Endothelial cell of umbilical vein (primary cell): ENCODE results near the gene CCN6. TPM values are rescaled to one million over a fixed set of nuclear protein-coding genes. Genes with fewer than 3 reads are reported as not detected.
"Not testable (repeated sequence)": the region's sequence is repeated elsewhere in the genome, so short reads cannot be mapped to it uniquely, and the experiment has no call there.

Experiments
- BruUV-seq: library from RNA; stranded (reverse); fragments of 400-500 nt; replicated peaks from 2 replicates; lab custom pipeline; 2021; lab: Mats Ljungman, UMichigan
- CTCF ChIA-PET: fragments of 300-600, 350-600 bp; sonication (Branson Sonifier 250); formaldehyde crosslinking; loops from one replicate; lab custom pipeline; 2021; ENCODE audit warnings: antibody characterized with exemption, inconsistent platforms; lab: Charles Lee
- POLR2A ChIA-PET: fragments of 300-600, 350-600 bp; sonication (Branson Sonifier 250); formaldehyde crosslinking; loops from one replicate; lab custom pipeline; 2021; ENCODE audit warnings: antibody characterized with exemption, inconsistent platforms; lab: Charles Lee
- DNase-seq: peaks from one replicate; pipeline ENCODE4 v3.0.0-alpha.2; 2011; ENCODE audit warnings: low read depth, low spot score
- FAIRE-seq: peaks from 2 replicates; lab custom pipeline; 2011; peaks lifted over from hg19 to GRCh38; lab: Jason Lieb, UNC
- H2AFZ ChIP-seq: 2 replicates; pipeline ENCODE4 v1.6.0; 2012; ENCODE audit warnings: low read depth, low read length, control low read depth, inconsistent platforms
- H3K27ac ChIP-seq: 2 replicates; pipeline ENCODE4 v1.5.1; 2011; ENCODE audit warnings: low read depth, mild to moderate bottlenecking, control low read depth, low read length, moderate library complexity; ENCODE audit not compliant: insufficient read depth
- H3K27me3 ChIP-seq, 2 experiments: 2 replicates each; pipeline versions ENCODE4 v1.6.0 to v1.6.1; 2011; ENCODE audit warnings: low read length in 2 of 2, mixed read lengths in 1 of 2; ENCODE audit not compliant: control insufficient read depth in 2 of 2, insufficient read depth in 2 of 2
- H3K36me3 ChIP-seq, 2 experiments: 2 replicates in 1 of 2; 3 replicates in 1 of 2; pipeline ENCODE4 v1.5.1; 2011; ENCODE audit warnings: low read length in 2 of 2, mild to moderate bottlenecking in 1 of 2, moderate library complexity in 1 of 2; ENCODE audit not compliant: control insufficient read depth in 2 of 2, insufficient read depth in 2 of 2; ENCODE audit errors: extremely low read depth in 1 of 2
- H3K4me1 ChIP-seq: 3 replicates; pipeline ENCODE4 v1.5.1; 2011; ENCODE audit warnings: mild to moderate bottlenecking, low read length; ENCODE audit not compliant: control insufficient read depth, insufficient read depth; ENCODE audit errors: extremely low read depth
- H3K4me2 ChIP-seq: 2 replicates; pipeline ENCODE4 v1.6.1; 2011; ENCODE audit warnings: low read length, control low read depth, mixed read lengths; ENCODE audit not compliant: insufficient read depth
- H3K4me3 ChIP-seq, 3 experiments: fragments of 200-600 bp in 1 of 3; sonication (generic), shearing (Covaris generic) in 1 of 3; replicated peaks in 1 of 3; 2 replicates each; pipeline ENCODE4 v1.5.1; 2011 to 2016; ENCODE audit warnings: control low read depth in 3 of 3, low read length in 3 of 3, mild to moderate bottlenecking in 2 of 3, inconsistent platforms in 1 of 3, low read depth in 1 of 3, moderate library complexity in 1 of 3; ENCODE audit not compliant: insufficient read depth in 1 of 3
- H3K79me2 ChIP-seq: 2 replicates; pipeline ENCODE4 v1.6.0; 2012; ENCODE audit warnings: low read length, inconsistent platforms; ENCODE audit not compliant: control insufficient read depth, insufficient read depth
- H3K9ac ChIP-seq: replicated peaks from 2 replicates; pipeline ENCODE3; 2011; ENCODE audit warnings: low read length, control low read depth; ENCODE audit not compliant: insufficient read depth; ENCODE audit errors: extremely low read depth
- H3K9me1 ChIP-seq: replicated peaks from 3 replicates; pipeline ENCODE4 v1.6.0; 2011; ENCODE audit warnings: mild to moderate bottlenecking, low read length; ENCODE audit not compliant: control insufficient read depth, insufficient read depth; ENCODE audit errors: extremely low read depth
- H3K9me3 ChIP-seq: replicated peaks from 2 replicates; pipeline ENCODE4 v1.5.1; 2012; ENCODE audit warnings: low read length, inconsistent platforms; ENCODE audit not compliant: control insufficient read depth, insufficient read depth
- H4K20me1 ChIP-seq: replicated peaks from 2 replicates; pipeline ENCODE3; 2011; ENCODE audit warnings: mild to moderate bottlenecking, low read length; ENCODE audit not compliant: control insufficient read depth, insufficient read depth; ENCODE audit errors: extremely low read depth
- CTCF ChIP-seq, 2 donors: IDR thresholded peaks; 1 replicate in 1 of 2; 2 replicates in 1 of 2; pipeline ENCODE4 v1.5.1; 2011; ENCODE audit warnings: low read length in 2 of 2, mild to moderate bottlenecking in 2 of 2, moderate library complexity in 2 of 2, control low read depth in 1 of 2, inconsistent platforms in 1 of 2, low read depth in 1 of 2; ENCODE audit not compliant: insufficient read depth in 1 of 2; ENCODE audit errors: extremely low read depth in 1 of 2
- EZH2 ChIP-seq: IDR thresholded peaks from 2 replicates; pipeline ENCODE4 v1.6.1; 2012; ENCODE audit warnings: borderline replicate concordance, low read depth, mild to moderate bottlenecking, moderate library complexity, low read length, inconsistent platforms; ENCODE audit not compliant: severe bottlenecking
- FOS ChIP-seq: IDR thresholded peaks from 2 replicates; pipeline ENCODE4 v1.6.1; 2011; ENCODE audit warnings: mild to moderate bottlenecking, low read length, moderate library complexity, borderline replicate concordance; ENCODE audit not compliant: insufficient read depth
- GATA2 ChIP-seq: IDR thresholded peaks from 2 replicates; pipeline ENCODE4 v1.7.0; 2011; ENCODE audit warnings: low read depth, mild to moderate bottlenecking, moderate library complexity, mixed read lengths, low read length; ENCODE audit not compliant: insufficient read length, insufficient read depth
- JUN ChIP-seq: IDR thresholded peaks from 2 replicates; pipeline ENCODE4 v1.6.1; 2011; ENCODE audit warnings: borderline replicate concordance, low read depth; ENCODE audit not compliant: insufficient read length, insufficient read depth
- MAX ChIP-seq: IDR thresholded peaks from 2 replicates; pipeline ENCODE4 v1.6.1; 2011; ENCODE audit not compliant: insufficient read depth, insufficient read length
- MYC ChIP-seq: IDR thresholded peaks from one replicate; pipeline ENCODE4 v1.6.1; 2011; ENCODE audit warnings: mild to moderate bottlenecking, low read depth, low read length
- POLR2A ChIP-seq: IDR thresholded peaks from 2 replicates; pipeline ENCODE4 v1.6.1; 2012; ENCODE audit warnings: low read depth, mild to moderate bottlenecking, control low read depth, low read length
- POLR2AphosphoS5 ChIP-seq: IDR thresholded peaks from 2 replicates; pipeline ENCODE4 v1.6.1; 2012; ENCODE audit warnings: low read depth, mild to moderate bottlenecking, control low read depth, low read length, moderate library complexity; ENCODE audit not compliant: insufficient read depth
- dilution Hi-C: fragments of 300-500 bp; cut with MboI; formaldehyde crosslinking; loops from one replicate; pipeline ENCODE4 v1.15.0; 2019; ENCODE audit warnings: low sequenced_read_pairs; ENCODE audit not compliant: extremely low pct_ligation_motif_present
- intact Hi-C: fragments of 100-400 bp; cut with micrococcal nuclease; formaldehyde crosslinking; loops from one replicate; pipeline ENCODE4 v1.10.0; 2022
- polyA plus RNA-seq, 4 experiments: library from polyadenylated mRNA; depleted of rRNA in 3 of 4; stranded (reverse) in 3 of 4; unstranded in 1 of 4; fragments of >200 nt; gene quantifications; 2 replicates each; pipeline versions ENCODE4 v1.2.1 to v1.2.3, GENCODE V29; 2011 to 2012; ENCODE audit warnings: missing spikeins in 1 of 4
- total RNA-seq: library from RNA; stranded (reverse); gene quantifications from 2 replicates; pipeline ENCODE4 v1.2.3, GENCODE V29; 2021

CCN6 gene
- total and polyA plus RNA-seq, 2 donors (not counting 3 experiments of a cell fraction or from before 2014, with no cell fraction given), result not detected

GRCh38 chr6:112044856-112045255, 9.0 kb upstream of the CCN6 start:
- Histone ChIP-seq H3K9ac (no peak overlapping the region), H3K9me3 (no peaks in the 10 kb centered on the region), H3K27ac (no peak overlapping the region), H3K79me2 (no peaks in the 10 kb centered on the region), H3K4me3 (no peak overlapping the region), H3K9me1 (no peaks in the 10 kb centered on the region), H3K4me2 (no peak overlapping the region), H2AFZ (no peak overlapping the region), H3K36me3 (no peaks in the 10 kb centered on the region), H3K4me1 (peaks cover 25% of the 10 kb centered on the region), H3K27me3 (no peaks in the 10 kb centered on the region), H4K20me1 (no peaks in the 10 kb centered on the region)
- intact Hi-C loops, result loop anchor here (5.0 to 10.0 kb wide), 3 partner anchors 243 to 680 kb away; no protein-coding TSS in a partner anchor
- TF ChIP-seq GATA2, result no peak
- no peak for TF ChIP-seq MYC
- no peak for TF ChIP-seq POLR2A
- no peak for TF ChIP-seq POLR2AphosphoS5
- no peak for TF ChIP-seq MAX
- no peak for TF ChIP-seq FOS
- no peak for TF ChIP-seq EZH2
- no peak for TF ChIP-seq JUN
- TF ChIP-seq CTCF (IDR thresholded peaks at IDR 0.05; ENCODE audit: extremely low read depth in 1 of 2, insufficient read depth in 1 of 2, low read depth in 1 of 2, low read length in 2 of 2), result no peak
- FAIRE-seq, result no peak
- no TSS peak for BruUV-seq
- no peak for DNase-seq
- dilution Hi-C loops, result no loop called here
- POLR2A ChIA-PET, result no interaction called here
- CTCF ChIA-PET, result interaction anchor here (1.4 to 5.1 kb wide), 3 partner anchors 34 to 1033 kb away, joined by 3 to 56 read pairs (median 30); no protein-coding TSS in a partner anchor

- dilution Hi-C loops, DNase-seq, H2AFZ ChIP-seq, H3K79me2 ChIP-seq, POLR2A ChIA-PET, H3K4me2 ChIP-seq, H3K4me3 ChIP-seq, FAIRE-seq, BruUV-seq, H3K27me3 ChIP-seq, H3K36me3 ChIP-seq, H3K9me3 ChIP-seq, H3K27ac ChIP-seq, H4K20me1 ChIP-seq, CTCF ChIA-PET, H3K4me1 ChIP-seq, H3K9me1 ChIP-seq, H3K9ac ChIP-seq: not testable (repeated sequence)
- intact Hi-C loops, result loop anchor here (10.0 kb wide), 1 partner anchor 683 kb away; no protein-coding TSS in a partner anchor
Measured at GRCh38 chr6:112047523-112047922, 6.4 kb upstream of the CCN6 start.
